Astrocyte (in vitro differentiated cells and primary cell): ENCODE measurements around the gene SRPRB. TPM values are rescaled to one million over a fixed set of nuclear protein-coding genes. Genes with fewer than 3 reads are reported as not detected.

ENCODE experiments used
- DNase-seq: peaks from one replicate; pipeline ENCODE4 v3.0.0-alpha.2; 2010; ENCODE audit warnings: low read depth
- FAIRE-seq: peaks from 2 replicates; lab custom pipeline; 2011; peaks lifted over from hg19 to GRCh38; lab: Jason Lieb, UNC
- H2AFZ ChIP-seq: 2 replicates; pipeline ENCODE4 v1.6.0; 2012; ENCODE audit warnings: low read depth, low read length, inconsistent platforms
- H3K27ac ChIP-seq: 2 replicates; pipeline ENCODE4 v1.5.1; 2011; ENCODE audit warnings: low read depth, low read length, inconsistent platforms
- H3K27me3 ChIP-seq: 2 replicates; pipeline ENCODE4 v1.6.0; 2011; ENCODE audit warnings: low read length, inconsistent platforms; ENCODE audit not compliant: insufficient read depth
- H3K36me3 ChIP-seq: 2 replicates; pipeline ENCODE4 v1.5.1; 2011; ENCODE audit warnings: low read length, inconsistent platforms; ENCODE audit not compliant: insufficient read depth
- H3K4me1 ChIP-seq: 2 replicates; pipeline ENCODE4 v1.5.1; 2011; ENCODE audit warnings: low read length, inconsistent platforms; ENCODE audit not compliant: insufficient read depth
- H3K4me2 ChIP-seq: 2 replicates; pipeline ENCODE4 v1.6.0; 2012; ENCODE audit warnings: low read length, inconsistent platforms
- H3K4me3 ChIP-seq: 2 replicates; pipeline ENCODE4 v1.5.1; 2011; ENCODE audit warnings: low read depth, mild to moderate bottlenecking, low read length, inconsistent platforms; ENCODE audit not compliant: insufficient read depth
- H3K79me2 ChIP-seq: 2 replicates; pipeline ENCODE4 v1.6.0; 2012; ENCODE audit warnings: mild to moderate bottlenecking, low read length, inconsistent platforms; ENCODE audit not compliant: insufficient read depth
- H3K9ac ChIP-seq: 2 replicates; pipeline ENCODE4 v1.6.0; 2012; ENCODE audit warnings: mild to moderate bottlenecking, low read length, inconsistent platforms
- H3K9me3 ChIP-seq: 2 replicates; pipeline ENCODE4 v1.5.1; 2012; ENCODE audit warnings: low read depth, mild to moderate bottlenecking, low read length, inconsistent platforms; ENCODE audit not compliant: insufficient read depth
- H4K20me1 ChIP-seq: 2 replicates; pipeline ENCODE4 v1.6.0; 2012; ENCODE audit warnings: low read length, inconsistent platforms; ENCODE audit not compliant: insufficient read depth
- H3K27ac Mint-ChIP-seq: one replicate; pipeline ENCODE4 v1.8.0; 2021; ENCODE audit warnings: mild to moderate bottlenecking, mixed read lengths; ENCODE audit not compliant: unreplicated experiment
- H3K27me3 Mint-ChIP-seq: one replicate; pipeline ENCODE4 v1.8.0; 2021; ENCODE audit warnings: low read depth, mixed read lengths; ENCODE audit not compliant: unreplicated experiment
- H3K36me3 Mint-ChIP-seq: one replicate; pipeline ENCODE4 v1.8.0; 2021; ENCODE audit warnings: low read depth, mixed read lengths; ENCODE audit not compliant: unreplicated experiment
- H3K4me1 Mint-ChIP-seq: one replicate; pipeline ENCODE4 v1.8.0; 2021; ENCODE audit warnings: low read depth, mixed read lengths; ENCODE audit not compliant: unreplicated experiment
- H3K4me3 Mint-ChIP-seq: one replicate; pipeline ENCODE4 v1.8.0; 2021; ENCODE audit warnings: mild to moderate bottlenecking, moderate library complexity, mixed read lengths; ENCODE audit not compliant: unreplicated experiment
- H3K9me3 Mint-ChIP-seq: one replicate; pipeline ENCODE4 v1.8.0; 2021; ENCODE audit warnings: mild to moderate bottlenecking, mixed read lengths; ENCODE audit not compliant: unreplicated experiment
- CTCF ChIP-seq: IDR thresholded peaks from 2 replicates; pipeline ENCODE4 v1.5.1; 2011; ENCODE audit warnings: low read depth, mild to moderate bottlenecking, inconsistent platforms, low read length, moderate library complexity; ENCODE audit not compliant: insufficient read depth
- EZH2 ChIP-seq: IDR thresholded peaks from 2 replicates; pipeline ENCODE4 v1.6.1; 2012; ENCODE audit warnings: mild to moderate bottlenecking, low read length, inconsistent platforms; ENCODE audit not compliant: insufficient read depth
- total RNA-seq: library from RNA; stranded (reverse); gene quantifications from 2 replicates; pipeline ENCODE4 v1.2.1, GENCODE V29; 2021

SRPRB gene
- total RNA-seq, 1 donor from 2014 or later: 83.8 TPM

- Histone ChIP-seq H3K9ac (no peak overlapping the region), H3K27me3 (peaks cover 2% of the 10 kb centered on the region), H3K4me3 (no peak overlapping the region), H3K9me3 (no peaks in the 10 kb centered on the region), H3K27ac (no peak overlapping the region), H2AFZ (no peak overlapping the region), H3K79me2 (no peaks in the 10 kb centered on the region), H3K4me1 (no peaks in the 10 kb centered on the region), H3K4me2 (no peak overlapping the region), H3K36me3 (no peaks in the 10 kb centered on the region), H4K20me1 (no peaks in the 10 kb centered on the region)
- Mint-ChIP-seq H3K4me3 (no peak overlapping the region), H3K4me1 (peaks cover 2% of the 10 kb centered on the region), H3K36me3 (no peaks in the 10 kb centered on the region), H3K9me3 (peaks cover 1% of the 10 kb centered on the region), H3K27me3 (peaks cover 15% of the 10 kb centered on the region), H3K27ac (no peak overlapping the region)
- TF ChIP-seq CTCF (no peak), EZH2 (no peak)
- FAIRE-seq (no peak), DNase-seq (no peak)
Measured at GRCh38 chr3:133769536-133769935, 36.1 kb upstream of the SRPRB start.

- no peak overlapping the region for H3K4me3 ChIP-seq
- H3K36me3 Mint-ChIP-seq: no peaks in the 10 kb centered on the region
- no peak overlapping the region for H3K4me2 ChIP-seq
- H3K27me3 Mint-ChIP-seq: no peaks in the 10 kb centered on the region
- H3K9me3 ChIP-seq: no peaks in the 10 kb centered on the region
- no peak for TF ChIP-seq EZH2
- no peak for TF ChIP-seq CTCF
- H3K9ac ChIP-seq: no peak overlapping the region
- H3K79me2 ChIP-seq: no peaks in the 10 kb centered on the region
- no peaks in the 10 kb centered on the region for H3K36me3 ChIP-seq
- H3K27ac ChIP-seq: no peak overlapping the region
- H3K4me1 ChIP-seq: no peaks in the 10 kb centered on the region
- H3K9me3 Mint-ChIP-seq: peaks cover 1% of the 10 kb centered on the region
- no peak overlapping the region for H3K4me3 Mint-ChIP-seq
- H3K4me1 Mint-ChIP-seq: no peaks in the 10 kb centered on the region
- no peak overlapping the region for H2AFZ ChIP-seq
- H3K27me3 ChIP-seq: no peaks in the 10 kb centered on the region
- no peak for DNase-seq
- no peaks in the 10 kb centered on the region for H4K20me1 ChIP-seq
- no peak for FAIRE-seq
- no peak overlapping the region for H3K27ac Mint-ChIP-seq
Measured at GRCh38 chr3:133773732-133774131, 31.9 kb upstream of the SRPRB start.

GRCh38 chr3:133775309-133775708 lies 30.3 kb upstream of the SRPRB start:
- no peak overlapping the region for H2AFZ ChIP-seq
- no peak overlapping the region for H3K9ac ChIP-seq
- no peak for DNase-seq
- H3K4me1 ChIP-seq: no peaks in the 10 kb centered on the region
- H3K4me3 ChIP-seq: no peak overlapping the region
- no peaks in the 10 kb centered on the region for H4K20me1 ChIP-seq
- no peaks in the 10 kb centered on the region for H3K36me3 ChIP-seq
- no peaks in the 10 kb centered on the region for H3K4me1 Mint-ChIP-seq
- no peak overlapping the region for H3K4me3 Mint-ChIP-seq
- peaks cover 1% of the 10 kb centered on the region for H3K9me3 Mint-ChIP-seq
- no peaks in the 10 kb centered on the region for H3K9me3 ChIP-seq
- no peak overlapping the region for H3K4me2 ChIP-seq
- no peaks in the 10 kb centered on the region for H3K79me2 ChIP-seq
- no peak overlapping the region for H3K27ac Mint-ChIP-seq
- no peaks in the 10 kb centered on the region for H3K27me3 ChIP-seq
- H3K27ac ChIP-seq: no peak overlapping the region
- H3K27me3 Mint-ChIP-seq: no peaks in the 10 kb centered on the region
- H3K36me3 Mint-ChIP-seq: no peaks in the 10 kb centered on the region
- FAIRE-seq: no peak
- TF ChIP-seq EZH2: no peak
- no peak for TF ChIP-seq CTCF
